AG04450 (cell line): Measurements from ENCODE around the gene JMJD4. TPM values are rescaled to one million over a fixed set of nuclear protein-coding genes. Genes with fewer than 3 reads are reported as not detected.

Experiments used
- CTCF ChIA-PET: fragments of 300-600, 350-600 bp; formaldehyde crosslinking; extraction: SDS; loops from one replicate; lab custom pipeline; 2022; ENCODE audit warnings: antibody characterized with exemption, inconsistent platforms; lab: Charles Lee
- POLR2A ChIA-PET: fragments of 350-600 bp; formaldehyde crosslinking; extraction: SDS; loops from one replicate; lab custom pipeline; 2021; ENCODE audit warnings: antibody characterized with exemption, inconsistent platforms; lab: Yijun Ruan, JAX
- DNase-seq: peaks from one replicate; pipeline ENCODE4 v3.0.0-alpha.2; 2011; ENCODE audit warnings: low read depth, low spot score
- H3K27ac ChIP-seq: one replicate; pipeline ENCODE4 v1.5.1; 2012; ENCODE audit warnings: low read depth, low read length, control low read depth
- H3K27me3 ChIP-seq: one replicate; pipeline ENCODE4 v1.6.0; 2012; ENCODE audit warnings: low read length; ENCODE audit not compliant: control insufficient read depth, insufficient read depth
- H3K4me3 ChIP-seq: 2 replicates; pipeline ENCODE4 v1.5.1; 2011; ENCODE audit warnings: mild to moderate bottlenecking, low read depth, low read length, control low read depth
- H3K9me3 ChIP-seq: 2 replicates; pipeline ENCODE4 v1.5.1; 2012; ENCODE audit warnings: low read length; ENCODE audit not compliant: control insufficient read depth, insufficient read depth
- polyA plus RNA-seq: library from polyadenylated mRNA; depleted of rRNA; stranded (reverse); fragments of >200 nt; gene quantifications from 2 replicates; pipeline ENCODE4 v1.2.3, GENCODE V29; 2011
- TF ChIP-seq, protein P1 (sequence below): IDR thresholded peaks from 2 replicates; pipeline ENCODE4 v1.5.1; 2011; ENCODE audit warnings: low read depth, low read length, control low read depth, inconsistent platforms

Gene JMJD4
- polyA plus RNA-seq, 1 experiment = 13.4 TPM

DNA sequence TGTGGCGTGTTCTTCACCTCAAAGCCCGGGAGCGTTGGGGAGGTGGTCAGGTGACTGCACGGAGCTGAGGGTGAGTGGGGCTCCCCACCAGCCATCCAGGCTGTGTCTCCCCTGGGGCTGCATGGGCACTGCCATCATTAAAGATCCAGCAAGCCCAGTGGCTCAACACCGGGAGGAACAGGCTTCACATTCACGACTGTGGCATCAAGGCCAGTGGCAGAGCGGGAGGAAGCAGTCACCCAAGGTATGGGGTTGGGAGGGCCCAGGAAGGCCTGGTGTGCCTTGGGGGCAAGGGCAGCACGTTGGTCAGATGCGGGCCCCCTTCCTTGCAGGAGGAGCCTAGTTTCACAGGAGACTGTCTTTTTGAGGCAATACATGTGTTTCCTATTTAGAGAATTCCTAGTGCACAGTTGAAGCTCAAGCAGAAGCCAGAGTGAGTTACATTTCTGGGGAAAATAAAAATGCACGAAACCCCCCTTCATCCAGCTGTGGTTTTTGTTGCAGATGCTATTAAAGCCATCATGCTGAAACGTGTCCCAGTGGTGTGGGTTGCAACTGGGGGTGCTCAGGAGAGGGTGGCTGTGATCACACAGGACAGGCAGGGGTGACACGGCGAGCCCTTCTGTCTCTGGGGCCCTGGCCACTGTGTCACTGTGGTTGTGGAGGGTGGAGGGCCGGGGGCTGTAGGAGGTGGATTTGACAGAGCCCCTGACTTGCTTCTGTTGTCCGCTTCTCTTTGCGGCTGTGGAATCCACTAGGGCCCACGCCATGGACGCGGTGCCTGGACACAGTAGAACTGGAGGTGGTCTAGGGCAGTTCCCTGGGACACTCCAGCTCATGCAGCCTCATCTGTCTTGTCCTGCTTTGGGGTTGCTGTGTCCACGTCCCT lies 34.2 kb upstream of the JMJD4 start:
- CTCF ChIA-PET = no interaction called here
- Histone ChIP-seq H3K27me3 (no peaks in the 10 kb centered on the region), H3K4me3 (no peak overlapping the region), H3K27ac (no peak overlapping the region), H3K9me3 (no peaks in the 10 kb centered on the region)
- POLR2A ChIA-PET = no interaction called here
- DNase-seq = no peak
- TF ChIP-seq, protein P1, sequence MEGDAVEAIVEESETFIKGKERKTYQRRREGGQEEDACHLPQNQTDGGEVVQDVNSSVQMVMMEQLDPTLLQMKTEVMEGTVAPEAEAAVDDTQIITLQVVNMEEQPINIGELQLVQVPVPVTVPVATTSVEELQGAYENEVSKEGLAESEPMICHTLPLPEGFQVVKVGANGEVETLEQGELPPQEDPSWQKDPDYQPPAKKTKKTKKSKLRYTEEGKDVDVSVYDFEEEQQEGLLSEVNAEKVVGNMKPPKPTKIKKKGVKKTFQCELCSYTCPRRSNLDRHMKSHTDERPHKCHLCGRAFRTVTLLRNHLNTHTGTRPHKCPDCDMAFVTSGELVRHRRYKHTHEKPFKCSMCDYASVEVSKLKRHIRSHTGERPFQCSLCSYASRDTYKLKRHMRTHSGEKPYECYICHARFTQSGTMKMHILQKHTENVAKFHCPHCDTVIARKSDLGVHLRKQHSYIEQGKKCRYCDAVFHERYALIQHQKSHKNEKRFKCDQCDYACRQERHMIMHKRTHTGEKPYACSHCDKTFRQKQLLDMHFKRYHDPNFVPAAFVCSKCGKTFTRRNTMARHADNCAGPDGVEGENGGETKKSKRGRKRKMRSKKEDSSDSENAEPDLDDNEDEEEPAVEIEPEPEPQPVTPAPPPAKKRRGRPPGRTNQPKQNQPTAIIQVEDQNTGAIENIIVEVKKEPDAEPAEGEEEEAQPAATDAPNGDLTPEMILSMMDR = no peak

DNA sequence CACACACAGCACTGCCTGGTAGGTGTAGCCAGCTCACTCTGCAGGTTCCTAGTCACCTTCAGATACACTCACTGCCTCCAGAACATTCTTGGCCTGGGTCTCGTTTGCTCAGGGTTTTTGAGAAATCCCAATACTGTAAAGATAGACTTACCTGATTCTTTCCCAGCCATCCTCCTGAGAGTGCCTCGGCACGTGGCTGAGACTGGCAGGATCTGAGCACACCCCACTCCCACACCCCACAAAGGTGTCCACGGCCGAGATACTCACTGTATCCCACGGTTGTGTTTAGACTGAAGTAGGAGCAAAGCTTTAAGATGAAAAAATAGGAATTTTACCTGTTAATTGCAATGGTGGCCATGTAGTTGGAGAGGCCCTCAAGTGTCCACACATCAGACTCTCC lies 33.5 kb upstream of the JMJD4 start:
- ChIA-PET POLR2A (no interaction called here), CTCF (no interaction called here)
- H3K27me3 ChIP-seq = no peaks in the 10 kb centered on the region
- H3K9me3 ChIP-seq = no peaks in the 10 kb centered on the region; the same call in 1 of the 2 replicates
- no peak overlapping the region for H3K4me3 ChIP-seq
- no peak overlapping the region for H3K27ac ChIP-seq
- DNase-seq = no peak
- TF ChIP-seq, protein P1 = no peak

DNA sequence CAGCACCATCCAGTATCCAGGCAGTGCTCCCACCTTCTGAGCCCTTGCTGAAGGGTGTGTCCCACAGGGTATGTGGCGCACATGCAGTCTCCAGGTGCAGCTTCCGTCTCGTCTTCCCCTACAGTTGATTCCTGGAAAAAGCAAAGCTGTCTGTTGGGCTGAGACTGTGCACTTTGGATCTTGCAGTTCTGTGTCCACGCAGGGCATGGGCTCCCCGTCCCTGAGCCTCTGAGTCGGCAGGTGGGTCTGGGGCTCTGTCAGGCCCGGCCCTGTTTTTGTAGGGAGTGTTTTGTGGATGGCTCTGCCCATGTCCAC lies 33.0 kb upstream of the JMJD4 start:
- TF ChIP-seq, protein P1 = no peak
- ChIA-PET CTCF (no interaction called here), POLR2A (no interaction called here)
- no peaks in the 10 kb centered on the region for H3K27me3 ChIP-seq
- no peak overlapping the region for H3K4me3 ChIP-seq
- H3K27ac ChIP-seq = no peak overlapping the region
- DNase-seq = no peak
- H3K9me3 ChIP-seq = no peaks in the 10 kb centered on the region; the same call in 1 of the 2 replicates

DNA sequence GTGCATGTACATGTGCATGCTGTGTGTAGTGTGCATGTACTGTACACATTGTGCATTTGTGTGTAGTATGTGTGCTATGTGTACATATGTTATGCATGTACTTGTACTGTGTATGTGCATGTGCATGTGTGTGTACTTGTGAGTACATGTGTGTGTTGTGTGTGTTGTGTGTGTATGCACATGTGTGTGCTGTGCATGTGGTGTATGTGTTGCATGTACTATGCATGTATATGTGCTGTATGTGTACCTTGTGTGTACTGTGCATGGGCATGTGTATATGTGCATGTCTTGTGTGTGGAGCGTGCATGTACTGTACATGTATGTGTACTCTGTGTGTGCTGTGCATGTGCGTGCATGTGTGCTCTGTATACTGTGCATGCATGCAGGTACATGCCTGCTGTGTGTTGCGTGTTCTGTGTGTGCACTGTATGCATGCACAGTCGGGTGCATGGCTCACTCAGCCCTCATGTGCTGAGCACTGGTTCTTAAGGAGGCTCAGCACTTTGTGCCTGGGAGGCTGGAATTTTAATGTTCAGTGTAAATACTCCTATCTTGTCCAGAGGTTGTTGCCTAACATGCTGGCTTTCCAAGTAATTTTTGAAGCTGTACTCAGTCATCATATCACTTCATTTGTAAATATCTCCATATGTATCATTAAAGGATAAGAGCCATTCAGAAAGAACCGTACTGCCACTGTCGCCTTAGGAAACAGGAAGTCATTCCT lies 32.5 kb upstream of the JMJD4 start:
- no peak overlapping the region for H3K4me3 ChIP-seq
- CTCF ChIA-PET = no interaction called here
- no peaks in the 10 kb centered on the region; the same call in 1 of the 2 replicates for H3K9me3 ChIP-seq
- TF ChIP-seq, protein P1 = no peak
- DNase-seq = no peak
- no peak overlapping the region for H3K27ac ChIP-seq
- POLR2A ChIA-PET = no interaction called here
- no peaks in the 10 kb centered on the region for H3K27me3 ChIP-seq
